ENCODE measurements around the gene LARP1.

Gene LARP1

DNA sequence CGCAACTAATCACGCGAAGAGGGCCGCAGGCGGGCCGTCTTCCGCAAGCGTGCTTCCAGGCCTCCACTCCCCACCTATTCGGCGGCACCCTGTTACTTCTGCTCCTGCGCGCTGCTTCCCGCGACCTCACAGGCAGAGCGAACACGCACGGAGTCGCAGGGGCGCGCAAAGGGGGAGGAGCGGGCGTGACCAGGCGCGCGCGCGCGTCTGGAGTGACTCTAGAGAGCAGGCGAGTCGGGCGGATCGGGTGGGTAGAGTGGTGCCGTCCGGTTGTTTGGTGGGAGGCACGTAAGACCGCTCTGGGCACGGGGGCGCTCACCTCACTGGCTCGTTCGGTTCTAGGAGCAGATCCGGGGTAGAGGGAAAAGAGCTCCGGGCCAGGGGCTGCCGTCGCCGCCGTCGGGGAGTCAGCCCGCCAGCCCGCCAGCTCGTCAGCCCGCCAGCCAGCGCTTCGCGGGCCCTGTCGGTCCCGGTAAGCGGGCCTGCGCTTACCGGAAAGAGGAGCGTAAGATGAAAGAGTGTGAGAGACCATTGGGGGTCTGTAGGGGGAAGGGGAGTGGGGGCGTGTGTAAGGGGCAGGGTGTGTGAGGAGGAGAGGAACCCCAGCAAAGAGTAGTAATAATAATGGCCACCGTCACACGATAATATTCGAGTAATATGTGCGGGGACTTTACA is 103.3 kb downstream of the LARP1 start, which contains the start of gene CNOT8:
Gene CNOT8 (plus strand): TSS at position 331 of the 675 bp plus-strand sequence. CDS start 4,652 bp downstream, outside the sequence.
- peak; percentile 95 to 97 for DNase-seq (ENCODE audit: low read depth in 2 of 2)

- DNase-seq (ENCODE audit: low read depth in 2 of 2), result no peak
Observed at GRCh38 chr5:154858972-154859871, 104.0 kb downstream of the LARP1 start.

DNA sequence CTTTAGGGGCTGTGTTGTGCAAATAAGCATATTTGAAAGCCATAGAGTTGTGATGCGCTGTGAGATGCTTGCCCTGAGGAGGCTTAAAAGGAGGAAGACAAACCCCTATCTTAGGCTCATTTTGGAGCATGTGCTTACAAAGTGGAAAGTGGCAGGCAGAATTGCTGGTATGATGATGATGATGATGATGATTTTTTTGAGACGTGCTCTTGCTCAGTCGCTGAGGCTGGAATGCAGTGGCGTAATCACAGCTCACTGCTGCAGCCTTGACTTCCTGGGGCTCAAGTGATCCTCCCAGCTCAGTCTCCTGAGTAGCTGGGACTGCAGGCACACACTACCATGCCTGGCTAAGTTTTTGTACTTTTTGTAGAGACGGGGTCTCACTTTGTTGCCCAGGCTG is 104.9 kb downstream of the LARP1 start:
- no peak for DNase-seq (ENCODE audit: low read depth in 2 of 2)

DNA sequence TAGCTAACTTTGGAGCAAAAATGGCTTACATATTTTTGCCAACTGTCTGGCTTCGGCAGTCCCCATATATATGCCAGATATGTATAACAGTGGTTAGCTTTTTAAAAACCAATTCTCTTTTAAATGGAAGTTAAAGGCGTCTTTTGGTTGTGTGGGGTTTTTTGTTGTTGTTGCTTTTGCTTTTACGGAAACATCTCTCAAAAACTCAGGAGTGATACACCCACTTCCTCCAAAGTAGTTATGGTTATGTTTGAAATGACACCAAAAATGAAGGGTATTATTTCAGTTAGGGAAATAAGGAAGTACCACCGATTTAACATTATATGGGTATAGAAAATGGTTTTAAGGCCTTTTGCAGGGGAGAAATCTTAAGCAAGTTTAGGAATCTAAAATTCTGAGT is 105.6 kb downstream of the LARP1 start:
- DNase-seq (ENCODE audit: low read depth in 2 of 2), result no peak

DNA sequence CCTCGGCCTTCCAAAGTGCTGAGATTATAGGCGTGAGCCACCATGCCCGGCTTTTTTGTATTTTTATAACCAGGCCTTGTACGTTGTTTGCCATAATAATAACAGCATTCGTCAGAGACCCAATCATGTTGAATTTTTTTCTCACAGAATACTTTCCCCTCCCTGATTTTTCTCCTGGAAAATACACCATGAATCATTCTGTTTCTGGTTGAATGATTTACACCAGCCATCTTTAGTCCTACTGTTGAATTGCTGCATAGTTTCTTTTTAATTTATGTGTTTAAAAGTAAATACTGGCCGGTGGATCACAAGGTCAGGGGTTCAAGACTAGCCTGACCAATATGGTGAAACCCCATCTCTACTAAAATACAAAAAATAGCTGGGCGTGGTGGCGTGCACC is 106.8 kb downstream of the LARP1 start:
- DNase-seq (ENCODE audit: low read depth in 2 of 2), result no peak

DNA sequence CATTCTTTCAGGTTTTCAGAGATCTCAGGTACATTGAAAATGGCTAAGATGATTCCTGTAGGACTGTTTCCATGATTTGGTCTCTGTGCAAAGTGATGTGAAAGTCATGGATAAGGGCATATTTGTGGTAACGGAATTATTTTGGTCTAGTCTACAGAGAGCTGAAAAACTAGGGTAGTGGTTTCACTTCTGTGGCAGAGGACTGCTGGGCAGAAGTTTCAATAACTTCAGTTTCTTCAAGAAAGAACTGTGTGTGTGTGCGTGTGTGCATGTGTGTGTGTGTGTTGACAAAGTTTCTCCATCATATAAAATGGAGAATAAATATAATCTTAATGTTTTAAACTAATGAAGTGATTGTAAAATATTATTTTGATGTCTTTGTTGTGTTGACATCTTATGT is 107.6 kb downstream of the LARP1 start:
- no peak for DNase-seq (ENCODE audit: low read depth in 2 of 2)

GRCh38 chr5:154863291-154864080 is 108.3 kb downstream of the LARP1 start:
- DNase-seq (ENCODE audit: low read depth in 2 of 2), result no peak

DNA sequence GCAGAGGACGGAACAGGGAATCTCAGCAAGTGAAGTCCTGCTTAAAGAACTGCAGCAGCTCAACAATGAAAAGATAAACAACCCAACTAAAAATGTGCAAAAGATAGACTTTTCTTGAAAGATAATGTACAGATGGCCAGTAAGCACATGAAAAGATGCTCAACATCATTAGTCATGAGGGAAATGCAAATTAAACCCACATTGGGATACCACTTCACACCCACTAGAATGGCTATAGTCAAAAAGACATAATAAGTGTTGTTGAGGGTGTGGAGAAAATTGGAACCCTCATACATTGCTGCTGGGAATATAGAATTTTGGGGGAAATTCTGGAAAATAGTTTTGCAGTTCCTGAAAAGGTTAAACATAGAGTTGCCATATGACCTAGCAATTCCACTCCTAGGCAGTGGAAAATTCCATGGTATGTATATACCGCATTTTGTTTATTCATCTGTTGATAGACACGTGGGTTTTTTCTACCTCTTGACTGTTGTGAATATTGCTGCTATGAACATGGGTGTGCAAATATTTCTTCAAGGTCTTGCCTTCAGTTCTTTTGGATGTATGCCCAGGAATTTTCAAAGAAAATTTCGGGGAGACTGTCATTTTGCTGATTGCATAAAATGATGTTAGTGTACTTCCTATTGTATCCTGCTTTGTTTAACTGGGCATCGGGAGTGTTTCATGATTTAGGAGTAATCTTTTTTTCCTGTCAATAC is 110.4 kb downstream of the LARP1 start:
- DNase-seq (ENCODE audit: low read depth in 2 of 2), result no peak

- DNase-seq (ENCODE audit: low read depth in 2 of 2), result no peak
Observed at GRCh38 chr5:154866841-154867240, 111.7 kb downstream of the LARP1 start.

Data from stimulated activated CD4-positive, alpha-beta T cell treated with anti-CD3 and anti-CD28 coated beads, Interleukin-15, amount 100 ng/mL, for 48 hours (primary cell).